GM21723 (cell line): ENCODE measurements around the gene TFF1.

Source experiments
- ATAC-seq: cut with Tn5 transposase; IDR thresholded peaks from one replicate; pipeline ENCODE4 v1.9.1; 2021; ENCODE audit warnings: mild to moderate bottlenecking, moderate library complexity; ENCODE audit not compliant: unreplicated experiment

TFF1 gene

GRCh38 chr21:42365770-42366169, 565 bp downstream of the TFF1 start:
- ATAC-seq = no peak

GRCh38 chr21:42364304-42364865, 1.9 kb downstream of the TFF1 start:
- no peak for ATAC-seq

GRCh38 chr21:42363312-42363711, 3.0 kb downstream of the TFF1 start:
- ATAC-seq = no peak

- no peak for ATAC-seq
Observed at GRCh38 chr21:42362700-42363099, 3.6 kb downstream of the TFF1 start.

- ATAC-seq = no peak
Observed at GRCh38 chr21:42362198-42362597, 4.1 kb downstream of the TFF1 start.

GRCh38 chr21:42361286-42361685, 5.0 kb downstream of the TFF1 start:
- no peak for ATAC-seq

GRCh38 chr21:42360317-42360716, 6.0 kb downstream of the TFF1 start:
- no peak for ATAC-seq

- no peak for ATAC-seq
Observed at GRCh38 chr21:42358937-42359336, 7.4 kb downstream of the TFF1 start.

GRCh38 chr21:42358261-42358660, 8.1 kb downstream of the TFF1 start:
- no peak for ATAC-seq

GRCh38 chr21:42357307-42357706, 9.0 kb downstream of the TFF1 start:
- no peak for ATAC-seq

GRCh38 chr21:42356650-42357049, 9.7 kb downstream of the TFF1 start:
- ATAC-seq = no peak

- ATAC-seq = no peak
Observed at GRCh38 chr21:42356046-42356445, 10.3 kb downstream of the TFF1 start.

GRCh38 chr21:42353623-42354022, 12.7 kb downstream of the TFF1 start:
- ATAC-seq = no peak

- ATAC-seq = no peak
Observed at GRCh38 chr21:42352441-42353095, 13.8 kb downstream of the TFF1 start.

GRCh38 chr21:42351626-42352440, 14.5 kb downstream of the TFF1 start:
- no peak for ATAC-seq

GRCh38 chr21:42350927-42351426, 15.4 kb downstream of the TFF1 start, which contains the start of gene TFF2:
Gene TFF2, minus strand, starts transcription at chr21:42350994. Its CDS starts 37 bp downstream, at chr21:42350957.
- ATAC-seq = no peak

- no peak for ATAC-seq
Observed at GRCh38 chr21:42350318-42350910, 15.9 kb downstream of the TFF1 start.

GRCh38 chr21:42349420-42350317, 16.7 kb downstream of the TFF1 start:
- ATAC-seq = no peak

- ATAC-seq = no peak
Observed at GRCh38 chr21:42348762-42349161, 17.6 kb downstream of the TFF1 start.

GRCh38 chr21:42347601-42348327, 18.6 kb downstream of the TFF1 start:
- ATAC-seq = no peak
